RWPE2 (cell line): ENCODE data around the gene KLF12.

Experiments
- ATAC-seq: fragments of 200-7000 bp; cut with Tn5 transposase; 3 replicates; pipeline ENCODE4 v1.9.1; 2021; ENCODE audit warnings: low read depth
- DNase-seq: peaks from one replicate; pipeline ENCODE4 v3.0.0-alpha.2; 2020; ENCODE audit warnings: low spot score
- H3K27ac ChIP-seq: fragments of 450-650 bp; 2 replicates; pipeline ENCODE4 v1.5.1; 2017; ENCODE audit warnings: mild to moderate bottlenecking; ENCODE audit not compliant: poor library complexity, severe bottlenecking
- H3K27me3 ChIP-seq: fragments of 250-450 bp; sonication (Bioruptor Pico); 2 replicates; pipeline ENCODE4 v1.5.1; 2021; ENCODE audit warnings: mild to moderate bottlenecking, moderate library complexity; ENCODE audit not compliant: insufficient read depth, poor library complexity, severe bottlenecking
- H3K36me3 ChIP-seq: fragments of 250-450 bp; sonication (Bioruptor Pico); 2 replicates; pipeline ENCODE4 v1.5.1; 2020; ENCODE audit warnings: low read depth, mild to moderate bottlenecking, moderate library complexity
- H3K4me1 ChIP-seq: fragments of 250-450 bp; sonication (Bioruptor Pico); 2 replicates; pipeline ENCODE4 v1.5.1; 2021; ENCODE audit warnings: mild to moderate bottlenecking, moderate library complexity; ENCODE audit not compliant: insufficient read depth, poor library complexity, severe bottlenecking
- H3K4me3 ChIP-seq: fragments of 250-450 bp; sonication (Bioruptor Pico); 2 replicates; pipeline ENCODE4 v1.5.1; 2021; ENCODE audit warnings: mild to moderate bottlenecking, moderate library complexity; ENCODE audit not compliant: severe bottlenecking
- H3K9me3 ChIP-seq: fragments of 250-450 bp; sonication (Bioruptor Pico); 2 replicates; pipeline ENCODE4 v1.5.1; 2021; ENCODE audit warnings: mild to moderate bottlenecking, moderate library complexity; ENCODE audit not compliant: severe bottlenecking
- TF ChIP-seq, protein P1 (sequence below): fragments of 450-650 bp; IDR thresholded peaks from one replicate; pipeline ENCODE4 v1.5.1; 2017; ENCODE audit warnings: mild to moderate bottlenecking, moderate library complexity; ENCODE audit not compliant: poor library complexity, severe bottlenecking

The KLF12 gene

GRCh38 chr13:74132776-74133656 is 1.2 kb downstream of the KLF12 start:
- Histone ChIP-seq H3K27ac (peak overlapping the region; percentile 87), H3K27me3 (no peaks in the 10 kb centered on the region), H3K4me1 (peaks cover 9% of the 10 kb centered on the region), H3K36me3 (no peaks in the 10 kb centered on the region), H3K4me3 (peak overlapping the region; percentile 84), H3K9me3 (no peaks in the 10 kb centered on the region)
- no peak for DNase-seq
- ATAC-seq = no peak
- TF ChIP-seq, protein P1, sequence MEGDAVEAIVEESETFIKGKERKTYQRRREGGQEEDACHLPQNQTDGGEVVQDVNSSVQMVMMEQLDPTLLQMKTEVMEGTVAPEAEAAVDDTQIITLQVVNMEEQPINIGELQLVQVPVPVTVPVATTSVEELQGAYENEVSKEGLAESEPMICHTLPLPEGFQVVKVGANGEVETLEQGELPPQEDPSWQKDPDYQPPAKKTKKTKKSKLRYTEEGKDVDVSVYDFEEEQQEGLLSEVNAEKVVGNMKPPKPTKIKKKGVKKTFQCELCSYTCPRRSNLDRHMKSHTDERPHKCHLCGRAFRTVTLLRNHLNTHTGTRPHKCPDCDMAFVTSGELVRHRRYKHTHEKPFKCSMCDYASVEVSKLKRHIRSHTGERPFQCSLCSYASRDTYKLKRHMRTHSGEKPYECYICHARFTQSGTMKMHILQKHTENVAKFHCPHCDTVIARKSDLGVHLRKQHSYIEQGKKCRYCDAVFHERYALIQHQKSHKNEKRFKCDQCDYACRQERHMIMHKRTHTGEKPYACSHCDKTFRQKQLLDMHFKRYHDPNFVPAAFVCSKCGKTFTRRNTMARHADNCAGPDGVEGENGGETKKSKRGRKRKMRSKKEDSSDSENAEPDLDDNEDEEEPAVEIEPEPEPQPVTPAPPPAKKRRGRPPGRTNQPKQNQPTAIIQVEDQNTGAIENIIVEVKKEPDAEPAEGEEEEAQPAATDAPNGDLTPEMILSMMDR = no peak

DNA sequence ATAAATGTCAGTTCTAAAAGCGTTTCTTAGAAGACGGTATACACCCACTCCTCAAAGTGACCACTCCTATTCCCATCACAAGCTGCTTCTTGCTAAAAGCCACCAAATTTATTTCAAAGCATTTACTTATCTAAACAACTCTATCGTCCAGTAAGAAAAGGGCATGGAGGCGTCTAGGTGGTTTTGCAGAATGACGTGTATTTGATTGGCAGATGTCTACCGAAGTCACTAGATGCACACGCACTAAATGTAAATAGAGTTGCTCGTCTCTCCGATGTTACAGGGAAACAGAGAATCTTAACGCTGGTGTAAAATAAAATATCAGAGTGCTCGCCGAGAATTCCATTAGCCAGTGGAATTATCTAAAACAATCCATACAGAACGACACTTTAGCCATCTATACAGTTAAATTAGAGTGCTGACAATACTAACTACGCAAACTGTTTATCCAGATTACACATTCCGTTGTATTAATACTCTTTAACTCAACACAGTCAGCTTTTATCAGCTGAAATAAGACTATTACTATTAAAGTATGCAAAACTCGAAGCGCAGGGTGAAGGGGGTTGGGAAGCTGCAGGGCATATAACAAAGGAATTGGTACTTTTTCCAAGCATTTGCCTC is 1.9 kb downstream of the KLF12 start:
- no peak for DNase-seq

GRCh38 chr13:74131227-74131626 is 3.0 kb downstream of the KLF12 start:
- DNase-seq (no peak), ATAC-seq (no peak)
- Histone ChIP-seq H3K27me3 (no peaks in the 10 kb centered on the region), H3K36me3 (no peaks in the 10 kb centered on the region), H3K4me3 (no peak overlapping the region), H3K9me3 (no peaks in the 10 kb centered on the region), H3K27ac (no peak overlapping the region), H3K4me1 (peaks cover 14% of the 10 kb centered on the region)
- TF ChIP-seq, protein P1 = no peak

More for the DNA sequence above, 1.9 kb downstream of the KLF12 start:
- no peaks in the 10 kb centered on the region for H3K27me3 ChIP-seq
- H3K9me3 ChIP-seq = no peaks in the 10 kb centered on the region
- no peaks in the 10 kb centered on the region for H3K36me3 ChIP-seq
- TF ChIP-seq, protein P1 = no peak
- H3K4me1 ChIP-seq = peaks cover 14% of the 10 kb centered on the region
- no peak for ATAC-seq
- peak overlapping the region; percentile 84 for H3K4me3 ChIP-seq
- H3K27ac ChIP-seq = no peak overlapping the region

GRCh38 chr13:74129500-74130191 is 4.6 kb downstream of the KLF12 start:
- Histone ChIP-seq H3K36me3 (no peaks in the 10 kb centered on the region), H3K4me3 (no peak overlapping the region), H3K27ac (no peak overlapping the region), H3K4me1 (peaks cover 14% of the 10 kb centered on the region), H3K9me3 (no peaks in the 10 kb centered on the region), H3K27me3 (no peaks in the 10 kb centered on the region)
- TF ChIP-seq, protein P1 = no peak
- ATAC-seq = no peak
- no peak for DNase-seq
